ENCODE results near the gene SEMA5A. TPM values are rescaled to one million over a fixed set of nuclear protein-coding genes. Genes with fewer than 3 reads are reported as not detected.

Gene SEMA5A
- total and polyA plus RNA-seq, 2 of the 8 experiments (the other 6 are each of a cell fraction or from before 2014, with no cell fraction given): 5.3 to 8.9 TPM

- TF ChIP-seq ATF3 (IDR thresholded peaks at IDR 0.05; ENCODE audit: insufficient read depth, low read depth, low read length) (no peak), RFX5 (IDR thresholded peaks at IDR 0.05; ENCODE audit: borderline replicate concordance, low read depth, low read length) (no peak), RXRA (IDR thresholded peaks at IDR 0.05; ENCODE audit: insufficient read depth, low read depth, low read length) (no peak), GABPA (IDR thresholded peaks at IDR 0.05; ENCODE audit: borderline replicate concordance, insufficient read depth, low read length) (no peak), TEAD4 (IDR thresholded peaks at IDR 0.05; ENCODE audit: low read depth, low read length) (no peak), BRCA1 (IDR thresholded peaks at IDR 0.05; ENCODE audit: low read depth, low read length) (no peak)
These were observed 312.8 kb downstream of the SEMA5A start (continued) for GRCh38 chr5:9233035-9233434.

Data from H1 (cell line).